HG03039 (cell line): ENCODE results near the gene HRCT1.
"Not testable (repeated sequence)": the region's sequence is repeated elsewhere in the genome, so short reads cannot be mapped to it uniquely, and the experiment has no call there.

Source experiments
- ATAC-seq: cut with Tn5 transposase; IDR thresholded peaks from one replicate; pipeline ENCODE4 v1.9.1; 2021; ENCODE audit warnings: mild to moderate bottlenecking, moderate library complexity; ENCODE audit not compliant: unreplicated experiment

The HRCT1 gene

DNA sequence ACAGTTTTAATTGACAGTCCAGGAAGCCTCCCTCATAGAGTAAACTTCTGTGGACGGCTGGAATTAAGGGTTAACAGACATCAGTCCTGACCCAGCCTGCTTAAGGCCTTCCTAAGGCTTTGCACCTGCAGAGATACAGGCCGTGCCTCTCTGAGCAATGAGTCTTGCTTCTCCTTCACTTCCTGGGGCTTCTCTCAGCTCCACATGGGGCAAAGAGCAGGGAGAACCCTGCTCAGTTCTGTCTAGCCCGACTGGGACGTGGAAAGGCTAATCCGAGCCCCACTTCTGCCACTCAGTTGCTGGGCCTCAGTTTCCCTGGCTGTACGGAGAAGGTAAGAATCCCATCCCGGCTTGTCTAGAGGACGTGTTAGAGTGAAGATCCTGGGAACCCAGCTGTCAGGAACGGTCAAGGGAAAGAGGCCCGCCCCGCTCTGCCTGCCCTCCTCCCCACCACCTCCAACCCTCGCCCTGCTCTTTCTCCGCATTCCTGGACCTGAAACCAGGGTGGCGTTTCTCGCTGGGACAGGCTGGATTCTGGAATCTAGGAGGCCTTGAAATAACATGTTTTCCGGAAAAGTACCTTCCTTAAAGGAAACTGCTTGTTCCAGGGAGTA lies 9.8 kb downstream of the HRCT1 start:
- ATAC-seq = no peak

- ATAC-seq = no peak
Measured at GRCh38 chr9:35917261-35917660, 11.3 kb downstream of the HRCT1 start.

DNA sequence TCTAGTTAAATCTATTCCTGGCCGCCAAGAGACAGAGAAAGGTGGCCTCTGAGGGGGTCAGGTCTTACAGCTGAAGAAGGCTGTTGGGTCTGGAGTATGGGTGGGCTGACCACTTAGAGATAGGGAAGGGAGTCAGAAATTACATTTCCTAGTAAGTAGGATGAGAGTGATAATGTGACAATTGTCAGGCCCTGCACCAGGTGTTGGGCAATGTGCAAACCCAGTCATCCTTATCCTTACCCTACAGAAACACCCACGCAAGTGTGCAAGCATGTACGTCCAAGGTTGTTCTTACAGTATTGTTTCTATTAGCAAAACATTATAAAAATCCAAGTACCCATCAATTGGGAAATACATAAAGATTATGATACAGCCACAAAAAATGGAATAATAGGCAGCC lies 12.8 kb downstream of the HRCT1 start:
- no peak for ATAC-seq

DNA sequence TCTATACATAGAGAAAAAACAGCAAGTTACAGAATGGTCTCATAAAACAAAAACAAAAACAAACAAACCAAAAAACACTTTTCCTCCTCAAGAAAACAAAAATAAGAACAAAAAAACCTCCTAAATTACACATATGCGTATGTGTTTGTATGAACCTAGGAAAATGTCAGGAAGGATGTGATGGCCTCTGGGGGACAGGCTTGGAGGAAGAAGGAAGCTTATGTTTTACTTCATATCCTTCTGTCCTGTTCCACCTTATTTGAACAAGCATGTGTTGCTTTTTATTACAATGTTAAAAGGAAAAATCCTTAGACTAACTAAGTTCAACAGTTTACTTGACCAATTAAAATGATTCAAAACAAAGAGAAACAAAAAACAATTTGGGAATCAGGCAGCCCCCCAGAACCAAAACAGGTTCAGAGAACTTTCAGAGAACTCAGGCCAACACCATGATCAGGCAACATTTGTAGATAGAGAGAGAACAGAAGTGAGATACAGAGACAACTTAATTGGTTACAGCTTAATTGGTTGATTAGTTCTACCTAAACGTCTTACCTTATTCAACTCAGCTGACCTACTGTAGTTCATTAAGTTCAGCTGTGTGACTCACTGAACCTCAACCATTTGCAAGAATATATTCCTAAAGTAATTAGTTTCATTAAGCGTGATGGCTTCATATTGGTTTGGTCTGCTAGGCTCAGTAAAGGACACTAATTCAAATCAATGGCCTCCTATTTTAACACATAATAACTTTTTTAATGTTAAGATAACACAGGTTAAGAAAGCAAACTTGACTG lies 13.4 kb downstream of the HRCT1 start:
- ATAC-seq = no peak

- no peak for ATAC-seq
Measured at GRCh38 chr9:35920051-35920620, 14.1 kb downstream of the HRCT1 start.

GRCh38 chr9:35923598-35923926 lies 17.6 kb downstream of the HRCT1 start:
- ATAC-seq = no peak

DNA sequence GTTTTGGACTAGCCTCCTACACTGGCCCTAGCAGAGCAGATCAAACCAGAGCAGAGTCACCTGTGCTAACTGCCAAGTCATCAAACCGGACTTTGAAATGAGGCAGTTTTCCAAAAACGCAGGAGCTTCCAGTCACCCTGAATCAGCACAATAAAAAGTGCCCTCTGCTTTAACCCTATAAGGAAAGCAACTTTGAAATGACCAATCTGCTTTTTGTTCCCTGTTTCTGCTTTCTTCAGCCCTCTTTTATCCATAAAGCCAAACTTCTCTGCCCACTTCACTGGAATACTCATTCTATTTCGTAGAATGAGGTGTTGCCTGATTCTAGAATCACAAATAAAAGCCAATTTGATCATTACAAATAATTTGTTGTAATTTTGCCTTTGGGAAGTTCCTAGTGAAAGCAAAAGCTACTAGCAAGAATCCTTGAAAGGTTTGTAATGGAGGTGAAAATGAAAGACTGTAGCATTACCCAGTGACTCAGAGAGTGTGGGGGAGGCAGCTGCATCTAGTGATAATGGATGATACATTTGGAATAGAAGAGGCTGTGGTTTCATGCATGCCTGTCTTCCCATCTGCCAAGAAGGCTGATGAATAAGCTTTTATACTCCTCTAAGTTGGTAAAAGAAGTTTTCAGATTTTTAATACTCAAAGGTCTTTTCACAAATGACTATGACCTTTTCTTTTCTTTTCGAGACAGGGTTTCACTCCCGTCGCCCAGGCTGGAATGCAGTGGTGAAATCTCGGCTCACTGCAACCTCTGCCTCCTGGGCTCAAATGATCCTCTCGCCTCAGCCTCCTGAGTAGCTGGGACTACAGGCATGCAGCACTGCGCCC lies 18.1 kb downstream of the HRCT1 start:
- no peak for ATAC-seq

DNA sequence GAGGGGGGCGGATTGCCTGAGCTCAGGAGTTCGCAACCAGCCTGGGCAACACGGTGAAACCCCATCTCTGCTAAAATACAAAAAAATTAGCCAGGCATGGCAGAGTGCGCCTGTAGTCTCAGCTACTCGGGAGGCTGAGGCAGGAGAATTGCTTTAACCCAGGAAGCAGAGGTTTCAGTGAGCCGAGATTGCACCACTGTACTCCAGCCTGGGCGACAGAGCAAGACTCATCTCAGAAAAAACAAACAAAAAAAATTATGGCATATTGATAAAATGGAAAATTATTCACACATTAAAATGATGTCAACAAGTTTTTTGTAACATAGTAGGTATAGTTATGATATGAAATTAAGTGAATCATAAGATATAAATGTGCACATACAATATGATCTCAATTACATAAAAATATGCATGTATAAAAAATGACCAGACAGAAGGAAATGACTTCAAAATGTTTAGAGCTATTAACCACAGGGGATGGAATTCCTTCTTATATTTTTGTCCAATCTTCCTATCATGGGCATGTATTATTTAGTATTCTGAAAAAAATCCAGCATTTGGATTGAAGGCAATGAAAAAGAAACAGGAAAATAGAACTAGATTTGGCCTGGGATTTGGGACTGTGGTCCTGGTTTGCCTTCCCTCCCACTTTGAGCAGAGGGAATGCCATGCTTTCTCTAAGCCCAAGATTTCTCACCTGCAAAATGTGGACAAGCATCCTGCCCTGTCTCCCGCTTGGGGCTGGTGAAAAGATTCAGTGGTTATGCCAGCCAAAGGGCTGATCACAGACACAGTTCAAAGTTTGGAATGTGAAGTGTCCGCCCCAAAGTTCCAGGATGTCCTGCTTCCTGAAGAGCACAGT lies 22.8 kb downstream of the HRCT1 start:
- no peak for ATAC-seq

GRCh38 chr9:35929453-35929718 lies 23.4 kb downstream of the HRCT1 start:
- no peak for ATAC-seq

DNA sequence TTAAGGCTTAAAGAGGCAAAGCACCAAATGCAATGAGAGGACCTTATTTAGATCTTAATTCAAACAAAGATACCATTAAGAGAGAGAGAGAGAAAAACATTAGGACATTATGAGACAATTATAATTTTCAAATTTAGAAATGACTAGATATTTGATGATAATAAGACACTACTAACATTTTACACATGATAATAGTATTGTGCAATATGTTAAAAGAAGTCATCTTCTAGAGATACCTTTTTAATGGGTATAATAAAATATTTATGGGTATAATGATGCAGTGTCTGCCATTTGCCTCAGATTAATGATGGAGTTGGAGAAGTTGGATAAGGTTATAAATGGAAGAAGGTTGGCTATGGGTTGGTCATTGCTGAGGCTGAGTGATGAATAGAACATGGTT lies 24.5 kb downstream of the HRCT1 start:
- ATAC-seq = no peak

- no peak for ATAC-seq
Measured at GRCh38 chr9:35930989-35931388, 25.0 kb downstream of the HRCT1 start.

DNA sequence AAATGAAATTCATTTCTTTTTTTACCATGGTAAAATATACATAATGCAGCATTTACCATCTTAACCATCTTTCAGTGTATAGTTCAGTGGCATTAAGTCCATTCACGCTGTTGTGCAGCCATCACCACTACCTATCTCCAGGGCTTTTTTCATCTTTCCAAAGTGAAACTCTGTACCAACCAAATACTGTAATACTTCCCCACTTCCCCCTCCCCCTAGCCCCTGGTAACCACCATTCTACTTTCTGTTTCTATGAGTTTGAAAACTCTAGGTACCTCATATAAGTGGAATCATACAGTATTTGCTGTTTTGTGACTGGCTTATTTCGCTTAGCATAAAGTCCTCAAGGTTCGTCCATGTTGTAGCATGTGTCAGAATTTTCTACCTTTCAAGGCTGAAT lies 26.7 kb downstream of the HRCT1 start:
- ATAC-seq = no peak

- ATAC-seq = no peak
Measured at GRCh38 chr9:35933550-35934067, 27.6 kb downstream of the HRCT1 start.

DNA sequence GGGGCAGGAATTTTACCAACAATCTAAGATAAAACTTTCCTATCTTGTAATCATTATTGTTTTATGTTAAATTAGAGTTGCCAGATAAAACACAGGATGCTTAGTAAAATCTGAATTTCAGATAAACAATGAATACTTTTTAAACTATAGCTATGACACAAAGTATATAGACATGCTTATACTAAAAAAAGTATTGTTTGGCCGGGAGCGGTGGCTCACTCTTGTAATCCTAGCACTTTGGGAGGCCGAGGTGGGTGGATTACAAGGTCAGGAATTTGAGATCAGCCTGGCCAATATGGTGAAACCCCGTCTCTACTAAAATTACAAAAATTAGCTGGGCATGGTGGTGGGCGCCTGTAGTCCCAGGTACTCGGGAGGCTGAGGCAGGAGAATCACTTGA lies 28.1 kb downstream of the HRCT1 start:
- ATAC-seq = not testable (repeated sequence)

GRCh38 chr9:35935261-35935660 lies 29.3 kb downstream of the HRCT1 start:
- no peak for ATAC-seq

DNA sequence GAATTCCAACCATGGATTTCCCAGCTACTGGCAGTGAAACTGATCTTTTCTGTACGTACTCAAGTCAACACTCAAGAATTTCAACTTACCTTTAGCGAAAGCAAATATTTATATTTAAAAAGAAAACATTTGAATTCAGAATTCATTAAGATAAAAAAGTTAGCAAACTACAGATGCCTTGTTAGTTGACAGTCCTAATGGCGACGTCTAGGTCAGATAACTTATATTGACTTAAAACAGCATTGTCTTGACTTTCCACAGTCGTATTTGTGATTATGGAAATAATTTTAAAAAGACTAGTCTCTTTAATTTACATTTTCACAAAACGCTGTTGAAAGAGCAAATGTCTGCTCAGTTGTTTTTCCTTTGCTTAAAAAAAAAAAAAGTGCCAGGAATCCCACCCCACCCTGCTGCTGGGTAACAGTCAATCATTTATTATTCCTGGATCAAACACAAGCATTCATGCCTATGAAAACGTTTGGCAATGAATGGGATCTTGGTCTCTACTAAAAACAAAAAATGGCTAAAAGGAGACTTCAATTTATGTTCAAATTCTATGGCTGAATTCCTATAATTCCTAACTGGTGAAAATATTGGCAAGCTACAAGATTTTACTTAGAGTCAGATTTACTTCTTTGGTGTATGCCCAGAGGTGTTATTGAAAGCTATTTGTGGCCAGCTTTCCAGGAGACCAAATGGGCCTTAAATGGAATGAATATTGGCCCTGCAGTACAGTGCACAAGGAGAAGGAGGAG lies 29.9 kb downstream of the HRCT1 start:
- ATAC-seq = no peak

DNA sequence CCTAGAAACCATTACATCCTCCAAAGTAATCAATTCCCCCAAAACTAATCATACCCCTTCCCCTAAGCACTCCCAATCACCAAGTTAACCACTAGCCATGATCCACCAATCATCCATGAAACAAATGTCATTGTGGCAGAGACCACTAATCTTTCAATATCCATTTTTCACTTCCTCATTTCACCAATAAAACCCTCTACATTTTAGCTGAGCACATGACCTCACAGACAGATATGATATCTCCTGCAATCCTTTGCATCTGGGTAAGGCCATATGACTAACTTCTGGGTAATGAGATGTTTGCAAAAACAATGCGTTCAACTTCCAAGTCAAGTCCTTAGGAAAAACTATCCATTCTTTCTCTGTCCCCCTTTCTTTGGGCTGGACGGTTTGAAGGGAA lies 31.2 kb downstream of the HRCT1 start:
- no peak for ATAC-seq

- no peak for ATAC-seq
Measured at GRCh38 chr9:35938474-35939356, 32.7 kb downstream of the HRCT1 start.

- no peak for ATAC-seq
Measured at GRCh38 chr9:35939679-35940250, 33.8 kb downstream of the HRCT1 start.
